Hepatocyte (in vitro differentiated cells): ENCODE results near the gene MAN1C1.

Source experiments
- EZH2 ChIP-seq: fragments of 200-600 bp; sonication (generic); IDR thresholded peaks from 2 replicates; pipeline ENCODE4 v1.6.1; 2016; ENCODE audit warnings: antibody characterized with exemption, mild to moderate bottlenecking, borderline replicate concordance
- EZH2phosphoT487 ChIP-seq: fragments of 200-600 bp; sonication (generic); IDR thresholded peaks from one replicate; pipeline ENCODE4 v1.6.1; 2018; ENCODE audit warnings: antibody characterized with exemption, mild to moderate bottlenecking, low read depth, moderate library complexity; ENCODE audit not compliant: unreplicated experiment, severe bottlenecking
- TF ChIP-seq, protein P1 (sequence below): fragments of 200-600 bp; sonication (generic); IDR thresholded peaks from 2 replicates; pipeline ENCODE4 v1.5.1; 2016; ENCODE audit warnings: antibody characterized with exemption, mild to moderate bottlenecking; ENCODE audit not compliant: poor library complexity

DNA sequence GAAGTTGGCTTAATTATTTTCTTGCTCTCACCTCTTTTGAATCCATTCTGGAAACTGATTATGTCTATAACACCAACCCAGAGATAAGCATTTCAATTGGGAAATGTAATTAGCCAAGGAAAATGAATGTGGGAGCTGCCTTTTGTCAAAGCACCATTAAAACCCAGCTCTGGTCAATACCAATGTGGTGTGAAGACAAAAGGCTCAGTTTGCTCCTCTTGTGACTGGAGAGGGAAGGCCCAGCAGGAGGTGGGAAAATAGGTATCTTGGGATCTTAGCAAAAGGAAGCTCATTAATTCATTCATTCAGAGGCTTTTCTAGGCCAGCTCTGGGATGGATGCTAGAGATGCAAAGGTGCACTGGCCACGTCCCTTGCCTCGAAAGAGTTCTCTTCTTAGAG, 108.4 kb downstream of the MAN1C1 start:
- TF ChIP-seq, protein P1, sequence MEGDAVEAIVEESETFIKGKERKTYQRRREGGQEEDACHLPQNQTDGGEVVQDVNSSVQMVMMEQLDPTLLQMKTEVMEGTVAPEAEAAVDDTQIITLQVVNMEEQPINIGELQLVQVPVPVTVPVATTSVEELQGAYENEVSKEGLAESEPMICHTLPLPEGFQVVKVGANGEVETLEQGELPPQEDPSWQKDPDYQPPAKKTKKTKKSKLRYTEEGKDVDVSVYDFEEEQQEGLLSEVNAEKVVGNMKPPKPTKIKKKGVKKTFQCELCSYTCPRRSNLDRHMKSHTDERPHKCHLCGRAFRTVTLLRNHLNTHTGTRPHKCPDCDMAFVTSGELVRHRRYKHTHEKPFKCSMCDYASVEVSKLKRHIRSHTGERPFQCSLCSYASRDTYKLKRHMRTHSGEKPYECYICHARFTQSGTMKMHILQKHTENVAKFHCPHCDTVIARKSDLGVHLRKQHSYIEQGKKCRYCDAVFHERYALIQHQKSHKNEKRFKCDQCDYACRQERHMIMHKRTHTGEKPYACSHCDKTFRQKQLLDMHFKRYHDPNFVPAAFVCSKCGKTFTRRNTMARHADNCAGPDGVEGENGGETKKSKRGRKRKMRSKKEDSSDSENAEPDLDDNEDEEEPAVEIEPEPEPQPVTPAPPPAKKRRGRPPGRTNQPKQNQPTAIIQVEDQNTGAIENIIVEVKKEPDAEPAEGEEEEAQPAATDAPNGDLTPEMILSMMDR, result no peak
- TF ChIP-seq EZH2 (no peak), EZH2phosphoT487 (no peak)
